Mammary epithelial cell (primary cell): ENCODE data around the gene MMRN1.

Experiments used
- CTCF ChIP-seq, 2 donors: IDR thresholded peaks in 1 of 2; conservative IDR thresholded peaks in 1 of 2; 2 replicates each; pipeline ENCODE4 v1.5.1; 2011 to 2012; ENCODE audit warnings: inconsistent platforms in 2 of 2, low read length in 2 of 2, mild to moderate bottlenecking in 2 of 2, control low read depth in 1 of 2, low read depth in 1 of 2; ENCODE audit not compliant: insufficient read depth in 1 of 2; ENCODE audit errors: extremely low read depth in 1 of 2
- EZH2 ChIP-seq: IDR thresholded peaks from 2 replicates; pipeline ENCODE4 v1.6.1; 2012; ENCODE audit warnings: low read length, inconsistent platforms, borderline replicate concordance

GRCh38 chr4:89855236-89855635 is 39.4 kb upstream of the MMRN1 start:
- TF ChIP-seq CTCF (conservative IDR thresholded peaks at IDR 0.05 in 1 of 2, IDR thresholded peaks at IDR 0.05 in 1 of 2; ENCODE audit: extremely low read depth in 1 of 2, insufficient read depth in 1 of 2, low read depth in 1 of 2, low read length in 2 of 2) (no peak), EZH2 (no peak)
